NCI-H510A treated with DMSO at 0.1 percent for 48 hours (cell line): ENCODE data around the gene GMDS.

Experiments
- DNase-seq: peaks from one replicate; lab custom pipeline; 2025; lab: John Stamatoyannopoulos, UW

GMDS gene

GRCh38 chr6:2178125-2178524, 67.3 kb downstream of the GMDS start:
- no peak for DNase-seq

GRCh38 chr6:2175825-2176224, 69.6 kb downstream of the GMDS start:
- no peak for DNase-seq

GRCh38 chr6:2173203-2173961, 72.0 kb downstream of the GMDS start:
- no peak for DNase-seq

- no peak for DNase-seq
Observed at GRCh38 chr6:2171728-2172127, 73.7 kb downstream of the GMDS start.

- DNase-seq, result no peak
Observed at GRCh38 chr6:2168480-2168879, 76.9 kb downstream of the GMDS start.

- DNase-seq, result no peak
Observed at GRCh38 chr6:2166717-2167116, 78.7 kb downstream of the GMDS start.

- no peak for DNase-seq
Observed at GRCh38 chr6:2165286-2165685, 80.1 kb downstream of the GMDS start.

- DNase-seq, result no peak
Observed at GRCh38 chr6:2164481-2164880, 80.9 kb downstream of the GMDS start.

- DNase-seq, result no peak
Observed at GRCh38 chr6:2162079-2162445, 83.3 kb downstream of the GMDS start.

GRCh38 chr6:2158596-2159271, 86.7 kb downstream of the GMDS start:
- no peak for DNase-seq

GRCh38 chr6:2157441-2158127, 87.8 kb downstream of the GMDS start:
- DNase-seq, result no peak

- no peak for DNase-seq
Observed at GRCh38 chr6:2155206-2155605, 90.2 kb downstream of the GMDS start.

GRCh38 chr6:2149361-2150006, 95.9 kb downstream of the GMDS start:
- no peak for DNase-seq

GRCh38 chr6:2148748-2149147, 96.7 kb downstream of the GMDS start:
- DNase-seq, result no peak

- no peak for DNase-seq
Observed at GRCh38 chr6:2147766-2148448, 97.5 kb downstream of the GMDS start.

- no peak for DNase-seq
Observed at GRCh38 chr6:2147261-2147660, 98.1 kb downstream of the GMDS start.

GRCh38 chr6:2144210-2144609, 101.2 kb downstream of the GMDS start:
- DNase-seq, result no peak

- no peak for DNase-seq
Observed at GRCh38 chr6:2141644-2142290, 103.6 kb downstream of the GMDS start.

- no peak for DNase-seq
Observed at GRCh38 chr6:2140438-2141128, 104.8 kb downstream of the GMDS start.

GRCh38 chr6:2135401-2135800, 110.0 kb downstream of the GMDS start:
- no peak for DNase-seq

- no peak for DNase-seq
Observed at GRCh38 chr6:2134554-2134953, 110.9 kb downstream of the GMDS start.
